ENCODE results near the gene PIEZO1.

DNA sequence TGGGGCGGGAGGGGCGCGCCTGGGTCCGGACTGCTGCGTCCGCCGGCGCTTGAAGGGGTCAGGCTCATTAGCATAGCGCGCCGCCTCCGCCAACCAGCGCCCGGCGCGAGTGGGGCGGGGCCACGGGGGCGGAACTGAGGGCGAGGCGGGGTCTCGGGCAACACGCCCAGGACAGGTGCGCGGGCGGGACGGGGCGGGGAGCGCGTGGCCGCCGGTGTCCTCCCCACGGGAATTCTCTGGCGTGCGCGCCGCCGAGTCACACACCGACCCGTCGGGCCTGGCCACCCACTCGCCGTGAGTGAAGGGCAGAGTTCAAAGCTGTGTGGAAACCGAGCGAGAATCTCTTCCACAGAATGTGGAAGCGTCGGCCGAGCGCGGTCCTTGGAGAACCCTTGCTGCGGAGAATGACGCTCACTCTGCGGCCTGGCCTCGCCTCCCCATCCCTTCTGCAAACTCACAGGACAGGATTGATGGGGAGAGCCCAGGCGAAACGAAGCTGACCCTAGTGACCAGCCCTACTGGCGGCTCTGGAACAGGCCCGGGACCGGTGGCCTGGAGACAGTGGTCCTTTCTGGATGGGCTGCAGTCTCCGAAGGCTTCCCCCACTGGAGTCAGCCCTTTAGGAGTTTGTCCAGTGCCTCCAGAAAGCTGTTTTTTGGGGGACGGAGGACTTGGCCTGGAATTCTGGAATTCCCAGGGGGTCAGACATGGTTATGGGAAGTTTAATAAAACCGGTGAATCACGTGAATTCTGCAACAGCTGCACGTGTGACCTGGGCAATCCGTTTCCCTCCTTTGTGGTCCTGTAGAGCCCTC, 98.4 kb downstream of the PIEZO1 start, which contains the start of gene SNAI3:
- TF ChIP-seq, protein P1, sequence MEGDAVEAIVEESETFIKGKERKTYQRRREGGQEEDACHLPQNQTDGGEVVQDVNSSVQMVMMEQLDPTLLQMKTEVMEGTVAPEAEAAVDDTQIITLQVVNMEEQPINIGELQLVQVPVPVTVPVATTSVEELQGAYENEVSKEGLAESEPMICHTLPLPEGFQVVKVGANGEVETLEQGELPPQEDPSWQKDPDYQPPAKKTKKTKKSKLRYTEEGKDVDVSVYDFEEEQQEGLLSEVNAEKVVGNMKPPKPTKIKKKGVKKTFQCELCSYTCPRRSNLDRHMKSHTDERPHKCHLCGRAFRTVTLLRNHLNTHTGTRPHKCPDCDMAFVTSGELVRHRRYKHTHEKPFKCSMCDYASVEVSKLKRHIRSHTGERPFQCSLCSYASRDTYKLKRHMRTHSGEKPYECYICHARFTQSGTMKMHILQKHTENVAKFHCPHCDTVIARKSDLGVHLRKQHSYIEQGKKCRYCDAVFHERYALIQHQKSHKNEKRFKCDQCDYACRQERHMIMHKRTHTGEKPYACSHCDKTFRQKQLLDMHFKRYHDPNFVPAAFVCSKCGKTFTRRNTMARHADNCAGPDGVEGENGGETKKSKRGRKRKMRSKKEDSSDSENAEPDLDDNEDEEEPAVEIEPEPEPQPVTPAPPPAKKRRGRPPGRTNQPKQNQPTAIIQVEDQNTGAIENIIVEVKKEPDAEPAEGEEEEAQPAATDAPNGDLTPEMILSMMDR (IDR thresholded peaks at IDR 0.05) = no peak
- TF ChIP-seq POLR2A (IDR thresholded peaks at IDR 0.05) = no peak

Data from heart left ventricle (tissue), 13 donors.